ENCODE measurements around the gene CUL1. TPM values are rescaled to one million over a fixed set of nuclear protein-coding genes. Genes with fewer than 3 reads are reported as not detected.

CUL1 gene
- total and polyA plus RNA-seq, 2 donors (not counting 3 experiments of a cell fraction or from before 2014, with no cell fraction given): 25.7 to 50.2 TPM

GRCh38 chr7:148763622-148764021, 64.9 kb downstream of the CUL1 start:
- CTCF ChIA-PET: interaction anchor here (1.7 kb wide), 1 partner anchor 17 kb away, joined by 4 read pairs; no protein-coding TSS in a partner anchor
- no peaks in the 10 kb centered on the region for H3K79me2 ChIP-seq (ENCODE audit: control insufficient read depth, insufficient read depth, low read length)
- H3K36me3 ChIP-seq (ENCODE audit: control insufficient read depth in 2 of 2, extremely low read depth in 1 of 2, insufficient read depth in 2 of 2, low read length in 2 of 2): peaks cover 5 to 11% of the 10 kb centered on the region in 2 experiments
- no peaks in the 10 kb centered on the region for H3K9me3 ChIP-seq (replicated peaks; ENCODE audit: control insufficient read depth, insufficient read depth, low read length)
- intact Hi-C loops (cut with micrococcal nuclease): no loop called here
- no TSS peak for BruUV-seq (replicated peaks)
- no peaks in the 10 kb centered on the region for H3K9me1 ChIP-seq (replicated peaks; ENCODE audit: control insufficient read depth, extremely low read depth, insufficient read depth, low read length)
- no peak overlapping the region for H3K27ac ChIP-seq (ENCODE audit: insufficient read depth, low read depth, low read length)
- H3K4me1 ChIP-seq (ENCODE audit: control insufficient read depth, extremely low read depth, insufficient read depth, low read length): no peaks in the 10 kb centered on the region
- TF ChIP-seq FOS (IDR thresholded peaks at IDR 0.05; ENCODE audit: borderline replicate concordance, insufficient read depth, low read length) (no peak), JUN (IDR thresholded peaks at IDR 0.05; ENCODE audit: borderline replicate concordance, insufficient read depth, insufficient read length, low read depth) (no peak), CTCF (IDR thresholded peaks at IDR 0.05; ENCODE audit: extremely low read depth in 1 of 2, insufficient read depth in 1 of 2, low read depth in 1 of 2, low read length in 2 of 2) (no peak), POLR2AphosphoS5 (IDR thresholded peaks at IDR 0.05; ENCODE audit: insufficient read depth, low read depth, low read length) (no peak)
- TF ChIP-seq, protein P1, sequence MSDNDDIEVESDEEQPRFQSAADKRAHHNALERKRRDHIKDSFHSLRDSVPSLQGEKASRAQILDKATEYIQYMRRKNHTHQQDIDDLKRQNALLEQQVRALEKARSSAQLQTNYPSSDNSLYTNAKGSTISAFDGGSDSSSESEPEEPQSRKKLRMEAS (IDR thresholded peaks at IDR 0.05; ENCODE audit: insufficient read depth, insufficient read length): no peak
- H2AFZ ChIP-seq (ENCODE audit: low read depth, low read length): no peak overlapping the region
- no peak overlapping the region for H3K4me2 ChIP-seq (ENCODE audit: insufficient read depth, low read length)
- H3K4me3 ChIP-seq (replicated peaks in 1 of 3; ENCODE audit: insufficient read depth in 1 of 3, low read depth in 1 of 3, low read length in 3 of 3): no peak overlapping the region
- FAIRE-seq: no peak
- H3K9ac ChIP-seq (replicated peaks; ENCODE audit: extremely low read depth, insufficient read depth, low read length): no peak overlapping the region
- POLR2A ChIA-PET: no interaction called here
- no peak for DNase-seq (ENCODE audit: low read depth, low spot score)
- dilution Hi-C loops (cut with MboI; ENCODE audit: extremely low pct_ligation_motif_present, low sequenced_read_pairs): no loop called here
- H4K20me1 ChIP-seq (replicated peaks; ENCODE audit: control insufficient read depth, extremely low read depth, insufficient read depth, low read length): no peaks in the 10 kb centered on the region
- H3K27me3 ChIP-seq (ENCODE audit: control insufficient read depth in 2 of 2, insufficient read depth in 2 of 2, low read length in 2 of 2): no peaks in the 10 kb centered on the region
